NCI-H82 treated with DMSO at 0.1 percent for 48 hours (cell line): Measurements from ENCODE around the gene ASTN2.

Experiments used
- DNase-seq: peaks from one replicate; lab custom pipeline; 2025; ENCODE audit not compliant: unreplicated experiment; lab: John Stamatoyannopoulos, UW

ASTN2 gene

DNA sequence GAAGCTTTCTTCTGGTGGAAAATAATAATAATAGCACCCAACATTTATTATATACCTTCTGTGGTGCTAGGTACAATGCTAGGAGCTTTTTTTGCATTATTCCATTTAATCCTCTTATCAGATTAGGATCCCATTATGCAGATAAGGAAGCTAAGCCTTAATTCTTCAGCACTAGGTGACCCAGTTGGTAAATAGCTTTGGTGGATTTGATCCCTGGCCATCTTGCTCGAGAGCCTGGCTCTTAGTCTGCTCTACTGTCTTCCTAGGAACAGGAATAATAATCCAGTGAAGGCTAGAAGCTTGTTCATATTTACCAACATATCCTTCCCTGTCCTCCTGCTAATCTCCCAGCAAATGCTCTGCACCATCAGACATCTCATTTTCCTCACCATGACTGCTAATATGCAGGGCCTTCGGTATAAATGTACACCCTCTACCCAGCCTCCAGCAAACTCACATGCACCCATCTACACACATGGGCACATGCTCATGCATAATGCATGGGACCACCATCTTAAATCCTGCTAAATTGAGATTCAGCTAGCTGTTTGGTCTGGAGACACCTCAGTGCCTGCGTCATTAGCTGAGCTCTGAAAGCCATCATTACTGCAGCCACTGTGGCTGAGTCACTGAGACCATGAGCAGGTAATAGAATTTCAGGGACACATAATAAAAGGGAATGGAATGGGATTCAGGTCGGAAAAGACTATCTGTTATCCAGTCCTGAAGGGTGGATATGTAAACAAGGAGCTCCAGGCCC, 640.3 kb downstream of the ASTN2 start:
- peak; percentile 95 for DNase-seq

GRCh38 chr9:116767219-116767618, 647.6 kb downstream of the ASTN2 start:
- DNase-seq = peak; percentile 49

- DNase-seq = no peak
These were observed 649.8 kb downstream of the ASTN2 start for GRCh38 chr9:116765011-116765410.

GRCh38 chr9:116763770-116764169, 651.1 kb downstream of the ASTN2 start:
- no peak for DNase-seq

- DNase-seq = no peak
These were observed 654.2 kb downstream of the ASTN2 start for GRCh38 chr9:116760636-116761035.

DNA sequence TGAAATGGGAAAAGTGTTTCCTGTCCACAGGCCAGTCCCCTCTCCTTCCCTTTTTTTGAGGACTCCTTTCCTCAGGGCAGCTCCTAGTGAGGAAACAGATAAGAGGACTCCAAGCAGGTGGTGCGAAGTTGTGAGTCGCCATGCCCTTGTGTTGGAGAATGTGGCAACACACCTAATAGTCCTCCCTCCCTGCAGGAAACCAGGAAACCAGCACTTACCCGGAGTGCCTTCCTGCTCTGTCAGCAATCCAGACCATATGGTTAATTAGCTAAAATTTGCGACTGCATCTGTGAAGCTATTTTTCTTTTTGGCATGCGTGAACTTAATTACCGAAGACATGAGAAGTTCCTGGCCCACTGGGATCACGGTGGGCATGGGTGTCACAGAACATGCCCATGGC, 657.8 kb downstream of the ASTN2 start:
- no peak for DNase-seq

GRCh38 chr9:116753389-116753788, 661.5 kb downstream of the ASTN2 start:
- DNase-seq = no peak

GRCh38 chr9:116750510-116750909, 664.3 kb downstream of the ASTN2 start:
- DNase-seq = no peak

DNA sequence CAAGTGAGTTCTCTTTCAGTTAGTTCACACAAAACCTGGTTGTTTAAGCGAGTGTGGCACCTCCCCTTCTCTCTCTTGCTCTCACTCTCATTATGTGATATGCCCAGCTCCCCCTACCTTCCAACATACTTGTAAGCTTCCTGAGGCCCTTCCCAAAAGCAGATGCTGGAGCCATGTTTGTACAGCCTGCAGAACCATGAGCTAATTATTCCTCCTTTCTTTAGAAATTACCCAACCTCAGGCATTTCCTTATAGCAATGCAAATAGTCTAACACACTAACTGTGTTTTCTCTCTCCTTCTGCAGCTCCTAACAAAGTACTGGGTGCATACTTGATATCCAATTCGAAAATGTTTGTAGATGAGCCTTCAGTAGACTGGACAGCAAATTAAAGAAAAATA, 665.1 kb downstream of the ASTN2 start:
- no peak for DNase-seq

DNA sequence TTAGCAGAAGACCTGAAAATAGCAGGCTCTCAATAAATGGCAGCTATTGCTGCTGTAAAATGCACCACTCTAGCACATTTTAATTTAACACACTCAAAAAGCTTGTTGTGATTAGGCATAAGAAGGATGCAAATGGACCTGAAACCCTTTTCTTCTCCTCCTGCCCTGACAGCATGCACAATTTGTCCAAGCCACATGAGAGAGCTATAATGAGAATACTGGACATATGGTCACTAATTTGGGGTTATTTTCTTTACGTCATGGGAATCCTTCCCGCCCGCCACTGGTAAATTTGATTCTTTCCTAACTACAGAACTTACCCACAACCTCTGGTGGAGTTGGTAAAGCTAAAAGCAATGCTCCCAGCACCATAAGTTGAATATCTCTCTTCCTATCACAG, 665.7 kb downstream of the ASTN2 start:
- DNase-seq = no peak

DNA sequence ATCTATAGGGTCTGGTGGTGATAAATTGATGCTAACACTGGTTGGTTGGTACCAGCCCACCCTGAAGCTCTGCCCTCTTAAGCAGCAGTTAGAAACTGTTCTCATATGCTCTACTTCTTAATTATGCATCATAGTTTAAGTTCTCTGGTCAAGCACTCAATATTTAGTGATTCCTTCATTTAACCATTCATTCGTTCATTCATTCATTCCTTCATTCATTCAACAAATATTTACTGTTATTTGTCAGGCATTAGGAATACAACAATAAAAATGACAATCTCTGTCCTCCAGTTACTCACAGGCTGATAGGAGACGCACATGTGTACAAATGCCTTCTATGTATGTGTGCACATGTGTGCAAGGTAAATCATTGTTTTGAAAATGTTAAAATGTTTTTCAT, 673.1 kb downstream of the ASTN2 start:
- no peak for DNase-seq

DNA sequence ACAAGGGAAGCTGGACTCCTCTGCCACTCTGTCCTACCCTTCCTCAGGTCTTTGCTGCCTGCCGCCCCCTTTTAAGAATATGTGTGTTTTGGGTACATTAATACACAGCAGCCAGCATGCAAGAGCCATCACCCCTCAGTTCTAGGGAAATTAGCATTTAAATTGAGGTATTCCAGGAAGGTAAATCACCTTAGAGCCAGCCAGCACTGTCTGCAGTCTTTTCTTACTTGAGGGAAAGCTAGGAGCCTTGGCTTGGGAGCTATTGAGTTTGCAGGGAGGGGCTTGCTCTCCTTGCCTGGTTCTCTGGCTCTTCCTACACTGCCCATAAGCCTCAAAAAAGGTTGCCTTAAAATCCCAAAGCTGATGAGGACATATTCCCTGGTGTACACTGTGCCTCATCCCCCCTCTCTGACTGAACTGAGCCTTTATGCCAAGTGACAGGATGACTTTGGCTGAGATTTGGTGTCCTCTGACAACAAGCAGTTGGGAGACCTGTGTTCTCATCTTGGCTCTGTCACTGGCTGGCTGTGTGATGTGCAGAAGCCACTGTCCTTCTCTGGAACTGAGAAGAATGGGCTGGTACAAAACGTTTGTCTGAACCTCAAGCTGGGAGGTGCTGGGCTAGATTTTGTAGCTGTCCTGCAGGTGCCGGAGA, 673.6 kb downstream of the ASTN2 start:
- DNase-seq = no peak

DNA sequence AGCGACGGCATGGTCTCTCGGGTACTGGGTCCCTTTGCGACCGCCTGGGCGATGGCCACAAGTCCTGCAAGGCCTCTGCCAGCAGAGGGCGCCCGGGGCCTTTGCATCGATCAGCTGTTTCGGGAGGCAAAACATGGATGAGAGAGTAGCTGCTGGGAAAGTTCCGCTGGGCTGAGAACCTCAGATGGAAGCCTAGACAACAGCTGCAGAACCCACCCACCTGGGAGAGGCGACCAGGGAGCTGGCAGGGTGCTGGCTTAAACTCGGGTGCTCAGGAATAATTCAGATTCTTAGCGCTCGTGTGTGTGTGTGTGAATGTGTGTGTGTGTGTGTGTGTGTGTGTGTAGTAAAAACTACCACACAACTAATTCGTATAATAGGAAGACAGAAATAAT, 677.7 kb downstream of the ASTN2 start:
- peak; percentile 81 for DNase-seq

DNA sequence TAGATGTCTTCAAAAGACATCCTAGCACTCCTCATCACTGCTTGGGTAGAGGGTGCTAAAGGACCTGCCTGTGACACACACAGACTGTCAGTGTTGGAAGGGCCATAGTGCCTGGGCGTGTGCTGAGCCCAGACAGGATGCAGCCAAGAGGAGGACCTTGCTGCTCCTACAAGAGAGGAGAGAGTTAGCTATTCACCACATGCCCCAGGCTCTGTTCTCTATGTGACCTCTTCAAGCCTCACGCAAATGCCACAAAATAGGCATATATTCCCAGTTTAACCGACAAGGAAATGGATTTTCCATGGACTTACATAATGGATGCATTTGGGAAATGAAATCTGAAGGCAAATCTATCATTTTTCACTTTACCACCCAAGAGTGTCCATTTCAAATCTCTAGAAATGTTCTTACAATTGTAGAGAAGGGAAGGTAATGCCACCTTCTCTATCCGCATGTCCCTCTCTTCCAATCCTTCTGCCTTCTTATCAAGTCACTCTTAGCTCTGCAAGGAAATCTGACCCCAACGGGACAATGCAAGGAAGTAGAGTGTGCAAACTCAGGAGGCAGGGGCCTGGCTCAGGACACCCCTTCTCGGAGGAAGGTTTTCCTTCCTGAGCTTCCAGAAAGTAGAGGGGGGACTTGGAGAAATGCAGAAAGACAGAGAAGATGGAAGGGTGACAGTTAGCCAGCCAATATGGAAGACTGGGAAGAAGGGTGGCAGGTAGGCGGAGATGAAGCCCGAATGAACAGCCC, 678.3 kb downstream of the ASTN2 start:
- DNase-seq = no peak

GRCh38 chr9:116733010-116733641, 681.7 kb downstream of the ASTN2 start:
- no peak for DNase-seq

GRCh38 chr9:116726602-116727001, 688.3 kb downstream of the ASTN2 start:
- no peak for DNase-seq

DNA sequence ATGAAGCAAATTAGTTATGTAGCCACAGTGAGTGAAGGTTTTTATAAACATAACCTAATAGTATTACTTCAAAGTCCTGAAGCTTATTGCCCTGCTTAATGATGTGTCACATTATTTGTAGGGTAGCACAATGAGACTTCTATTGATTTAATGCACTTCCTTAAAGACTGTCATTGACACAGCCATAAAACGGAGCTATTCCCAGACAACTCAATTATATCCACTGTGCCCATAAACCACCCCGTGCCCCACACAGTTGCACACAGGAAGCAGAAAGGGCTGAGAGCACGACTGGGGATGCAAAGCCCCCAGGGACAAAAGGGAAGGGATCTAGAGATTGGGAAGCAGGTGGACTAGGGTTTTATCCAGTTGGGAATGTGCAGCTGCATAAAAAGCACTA, 690.7 kb downstream of the ASTN2 start:
- DNase-seq = no peak

DNA sequence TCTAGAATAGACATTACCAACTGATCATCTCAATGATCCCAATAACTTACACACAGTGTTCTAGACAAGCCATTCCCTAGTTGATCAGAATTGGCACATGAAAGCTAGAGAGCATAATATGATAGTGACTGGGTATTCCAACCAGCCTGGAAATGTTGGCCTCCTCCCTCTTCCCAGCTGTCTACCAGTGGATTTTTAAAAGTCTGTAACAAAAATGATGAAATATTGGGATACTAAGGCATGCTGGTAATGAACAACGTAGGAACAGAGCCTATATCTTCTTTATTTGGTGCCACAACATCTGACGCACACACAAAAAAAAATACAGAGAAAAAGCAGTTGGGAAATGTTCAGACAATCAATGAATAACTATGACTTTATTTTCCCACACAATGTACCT, 692.9 kb downstream of the ASTN2 start:
- DNase-seq = no peak

- DNase-seq = no peak
These were observed 693.4 kb downstream of the ASTN2 start for GRCh38 chr9:116721411-116721810.

DNA sequence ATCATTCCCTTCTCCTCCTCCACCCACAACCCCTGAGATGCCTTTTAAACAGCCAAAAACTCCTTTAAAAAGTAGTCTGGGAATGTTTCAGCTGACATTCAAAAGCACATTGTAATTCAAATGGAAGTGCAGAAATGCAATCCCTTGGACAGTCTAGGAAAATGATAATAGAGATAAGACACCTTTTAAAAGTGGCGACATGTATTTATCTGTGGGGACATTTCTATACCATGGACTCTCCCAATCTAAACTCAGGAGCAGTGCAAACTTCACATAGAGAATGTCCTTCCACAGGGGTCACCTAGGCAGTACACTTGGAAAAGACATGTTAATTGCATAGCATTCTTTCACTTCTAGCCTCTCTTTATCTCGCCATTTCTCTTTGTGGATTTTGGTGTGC, 694.7 kb downstream of the ASTN2 start:
- no peak for DNase-seq

GRCh38 chr9:116718111-116718510, 696.7 kb downstream of the ASTN2 start:
- DNase-seq = no peak

DNA sequence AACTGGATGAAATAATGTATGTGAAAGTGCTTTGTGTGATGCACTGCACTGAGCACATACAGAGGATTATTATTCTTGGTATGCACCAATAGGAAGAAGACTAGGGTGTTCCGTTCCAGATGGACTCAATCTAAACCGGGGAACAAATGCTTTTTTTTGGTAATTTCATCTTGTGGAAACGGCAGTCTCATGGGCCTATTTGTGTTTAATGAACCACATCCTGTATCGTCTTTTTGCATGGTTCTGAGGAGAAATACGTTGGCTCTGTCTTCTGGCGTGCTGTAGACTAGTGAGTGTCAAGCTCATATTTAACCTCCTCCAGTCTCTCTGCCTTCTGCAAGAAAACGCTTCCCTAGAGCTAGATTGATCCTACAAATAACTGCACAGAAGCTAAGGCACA, 697.7 kb downstream of the ASTN2 start:
- DNase-seq = no peak
